Tibial nerve (tissue), 3 donors: ENCODE data around the gene MAGEB17.

Experiments
- CTCF ChIP-seq, 5 experiments: fragments of 200-600 bp in 3 of 5; fragments of 450-650 bp in 2 of 5; sonication (generic) in 3 of 5; IDR thresholded peaks; one replicate each; pipeline ENCODE4 v1.5.1; 2016 to 2019; ENCODE audit warnings: antibody characterized with exemption in 5 of 5, mild to moderate bottlenecking in 3 of 5, moderate library complexity in 2 of 5
- POLR2A ChIP-seq, 2 donors: fragments of 450-650 bp; IDR thresholded peaks; one replicate each; pipeline ENCODE4 v1.6.1; 2017; ENCODE audit warnings: antibody characterized with exemption in 2 of 2, mild to moderate bottlenecking in 2 of 2, moderate library complexity in 2 of 2

GRCh38 chrX:16124201-16124600 is 43.1 kb upstream of the MAGEB17 start:
- no peak for TF ChIP-seq CTCF (IDR thresholded peaks at IDR 0.05)
- no peak for TF ChIP-seq POLR2A (IDR thresholded peaks at IDR 0.05)
